H1 (cell line): Measurements from ENCODE around the gene F8. TPM values are rescaled to one million over a fixed set of nuclear protein-coding genes. Genes with fewer than 3 reads are reported as not detected.
A peak's percentile ranks its signal among the peaks of the same experiment; 100 is the strongest.

Source experiments
- CTCF ChIA-PET: fragments of 300-600 bp; sonication (Branson Sonifier 250); formaldehyde crosslinking; loops from one replicate; lab custom pipeline; 2021; ENCODE audit not compliant: partially characterized antibody; lab: Charles Lee
- POLR2A ChIA-PET: fragments of 300-600 bp; sonication (Branson Sonifier 250); formaldehyde crosslinking; loops from one replicate; lab custom pipeline; 2021; ENCODE audit warnings: inconsistent platforms; ENCODE audit not compliant: partially characterized antibody; lab: Charles Lee
- DNase-seq, 2 experiments: peaks; one replicate each; pipeline versions ENCODE4 v3.0.0 to v3.0.0-alpha.2; 2010 to 2022; ENCODE audit warnings: low spot score in 2 of 2, low read depth in 1 of 2, mixed read lengths in 1 of 2
- FAIRE-seq: peaks from 2 replicates; lab custom pipeline; 2011; peaks lifted over from hg19 to GRCh38; lab: Jason Lieb, UNC
- H2AFZ ChIP-seq: 2 replicates; pipeline ENCODE4 v1.8.1; 2012; ENCODE audit warnings: low read length, inconsistent platforms
- H2AK5ac ChIP-seq: 2 replicates; pipeline ENCODE4 v1.6.1; 2013; ENCODE audit warnings: low read depth, low read length
- H2BK120ac ChIP-seq: replicated peaks from 2 replicates; pipeline ENCODE3; 2013; ENCODE audit warnings: low read depth, low read length, inconsistent platforms
- H2BK12ac ChIP-seq: 2 replicates; pipeline ENCODE4 v1.6.1; 2013; ENCODE audit warnings: low read depth, low read length
- H2BK15ac ChIP-seq: 2 replicates; pipeline ENCODE4 v1.6.1; 2013; ENCODE audit warnings: low read length
- H2BK20ac ChIP-seq: 2 replicates; pipeline ENCODE4 v1.6.1; 2013; ENCODE audit warnings: low read length
- H2BK5ac ChIP-seq: 2 replicates; pipeline ENCODE4 v1.6.1; 2013; ENCODE audit warnings: low read depth, low read length
- H3K14ac ChIP-seq: 2 replicates; pipeline ENCODE4 v1.6.1; 2013; ENCODE audit warnings: inconsistent platforms; ENCODE audit not compliant: insufficient read length
- H3K18ac ChIP-seq: 2 replicates; pipeline ENCODE4 v1.6.1; 2013; ENCODE audit warnings: low read length; ENCODE audit errors: extremely low read depth
- H3K23ac ChIP-seq: 2 replicates; pipeline ENCODE4 v1.6.1; 2013; ENCODE audit warnings: inconsistent platforms; ENCODE audit not compliant: insufficient read length
- H3K23me2 ChIP-seq: 2 replicates; pipeline ENCODE4 v1.6.1; 2013; ENCODE audit warnings: low read depth, low read length
- H3K27ac ChIP-seq: 2 replicates; pipeline ENCODE4 v1.6.1; 2011; ENCODE audit warnings: low read depth, low read length, inconsistent platforms
- H3K27me3 ChIP-seq, 4 experiments: replicated peaks in 1 of 4; 1 replicate in 1 of 4; 2 replicates in 3 of 4; pipeline versions ENCODE4 v1.6.1 to v1.8.1; 2011 to 2013; ENCODE audit warnings: low read length in 3 of 4, mild to moderate bottlenecking in 3 of 4, inconsistent platforms in 2 of 4, mixed read lengths in 2 of 4, moderate library complexity in 1 of 4; ENCODE audit not compliant: control insufficient read depth in 3 of 4, insufficient read depth in 3 of 4; ENCODE audit errors: extremely low read depth in 1 of 4
- H3K36me3 ChIP-seq, 4 experiments: 2 replicates each; pipeline versions ENCODE4 v1.6.1 to v1.8.1; 2011 to 2013; ENCODE audit warnings: mild to moderate bottlenecking in 4 of 4, low read length in 3 of 4, moderate library complexity in 2 of 4, control low read depth in 1 of 4, inconsistent platforms in 1 of 4; ENCODE audit not compliant: insufficient read depth in 4 of 4, control insufficient read depth in 2 of 4
- H3K4ac ChIP-seq: replicated peaks from 2 replicates; pipeline ENCODE3; 2013; ENCODE audit warnings: low read length, low read depth, mixed read lengths, inconsistent platforms; ENCODE audit not compliant: insufficient read length
- H3K4me1 ChIP-seq, 4 experiments: replicated peaks in 1 of 4; 1 replicate in 1 of 4; 2 replicates in 3 of 4; pipeline versions ENCODE4 v1.6.1 to v1.8.1; 2011 to 2013; ENCODE audit warnings: low read length in 3 of 4, inconsistent platforms in 2 of 4, mixed read lengths in 1 of 4; ENCODE audit not compliant: insufficient read depth in 4 of 4, control insufficient read depth in 3 of 4
- H3K4me2 ChIP-seq, 2 experiments: 2 replicates each; pipeline versions ENCODE4 v1.6.1 to v1.8.1; 2011 to 2013; ENCODE audit warnings: low read depth in 2 of 2, low read length in 2 of 2, control low read depth in 1 of 2, inconsistent platforms in 1 of 2, mild to moderate bottlenecking in 1 of 2; ENCODE audit not compliant: insufficient read depth in 1 of 2
- H3K4me3 ChIP-seq, 4 experiments: fragments of 200-600, 300-600 bp in 1 of 4; sonication (generic), shearing (Covaris generic), sonication (Bioruptor Twin) in 1 of 4; 2 replicates each; pipeline versions ENCODE4 v1.5.1 to v1.8.1; 2011 to 2016; ENCODE audit warnings: low read length in 4 of 4, low read depth in 3 of 4, control low read depth in 2 of 4, inconsistent platforms in 2 of 4, mild to moderate bottlenecking in 2 of 4, mixed read lengths in 1 of 4, moderate library complexity in 1 of 4; ENCODE audit not compliant: insufficient read depth in 2 of 4; ENCODE audit errors: extremely low read depth in 1 of 4
- H3K56ac ChIP-seq: replicated peaks from 2 replicates; pipeline ENCODE3; 2013; ENCODE audit warnings: low read depth, mild to moderate bottlenecking, mixed read lengths, low read length, inconsistent platforms; ENCODE audit not compliant: insufficient read length
- H3K79me1 ChIP-seq: 2 replicates; pipeline ENCODE4 v1.6.1; 2013; ENCODE audit warnings: low read depth, low read length, control low read depth
- H3K79me2 ChIP-seq, 2 experiments: 2 replicates each; pipeline versions ENCODE4 v1.6.1 to v1.8.1; 2012 to 2013; ENCODE audit warnings: low read length in 2 of 2, mild to moderate bottlenecking in 2 of 2, inconsistent platforms in 1 of 2; ENCODE audit not compliant: insufficient read depth in 2 of 2, control insufficient read depth in 1 of 2
- H3K9ac ChIP-seq, 4 experiments: replicated peaks in 1 of 4; 1 replicate in 1 of 4; 2 replicates in 3 of 4; pipeline versions ENCODE4 v1.6.1 to v1.8.1; 2011 to 2013; ENCODE audit warnings: low read depth in 3 of 4, low read length in 3 of 4, control low read depth in 2 of 4, mild to moderate bottlenecking in 2 of 4, moderate library complexity in 2 of 4, inconsistent platforms in 1 of 4; ENCODE audit errors: extremely low read depth in 1 of 4
- H3K9me3 ChIP-seq, 2 experiments: 2 replicates each; pipeline versions ENCODE4 v1.6.1 to v1.8.1; 2012 to 2013; ENCODE audit warnings: mild to moderate bottlenecking in 2 of 2, moderate library complexity in 2 of 2, control low read depth in 1 of 2, inconsistent platforms in 1 of 2, low read depth in 1 of 2, low read length in 1 of 2, mixed read lengths in 1 of 2; ENCODE audit not compliant: insufficient read depth in 2 of 2
- H4K20me1 ChIP-seq, 2 experiments: replicated peaks in 1 of 2; 2 replicates each; pipeline versions ENCODE3 to v1.8.1; 2011 to 2013; ENCODE audit warnings: inconsistent platforms in 2 of 2, low read length in 2 of 2, mild to moderate bottlenecking in 1 of 2; ENCODE audit not compliant: insufficient read depth in 2 of 2, control insufficient read depth in 1 of 2
- H4K5ac ChIP-seq: 2 replicates; pipeline ENCODE4 v1.6.1; 2013; ENCODE audit warnings: low read length, low read depth, mixed read lengths, inconsistent platforms; ENCODE audit not compliant: insufficient read length
- H4K8ac ChIP-seq: 2 replicates; pipeline ENCODE4 v1.8.0; 2013; ENCODE audit warnings: mild to moderate bottlenecking, moderate library complexity, low read length, inconsistent platforms; ENCODE audit not compliant: insufficient read depth; ENCODE audit errors: extremely low read depth
- H4K91ac ChIP-seq: replicated peaks from 2 replicates; pipeline ENCODE3; 2013; ENCODE audit warnings: low read length, mixed read lengths, inconsistent platforms; ENCODE audit not compliant: insufficient read length
- EP300 ChIP-seq, 2 experiments: IDR thresholded peaks; 1 replicate in 1 of 2; 2 replicates in 1 of 2; pipeline ENCODE4 v1.6.1; 2011 to 2012; ENCODE audit warnings: low read depth in 2 of 2, low read length in 2 of 2, mild to moderate bottlenecking in 2 of 2, borderline replicate concordance in 1 of 2, inconsistent platforms in 1 of 2, moderate library complexity in 1 of 2
- HDAC6 ChIP-seq: IDR thresholded peaks from one replicate; pipeline ENCODE4 v1.7.1; 2012; ENCODE audit warnings: low read depth, mild to moderate bottlenecking, inconsistent platforms, low read length, moderate library complexity
- JUND ChIP-seq: IDR thresholded peaks from 2 replicates; pipeline ENCODE4 v1.6.1; 2011; ENCODE audit warnings: mild to moderate bottlenecking, improper control_type of control experiment, low read length
- POU5F1 ChIP-seq: IDR thresholded peaks from 2 replicates; pipeline ENCODE4 v1.6.1; 2011; ENCODE audit warnings: low read depth, mild to moderate bottlenecking, low read length, moderate library complexity
- RFX5 ChIP-seq: IDR thresholded peaks from 2 replicates; pipeline ENCODE4 v1.6.1; 2011; ENCODE audit warnings: low read depth, low read length, improper control_type of control experiment, borderline replicate concordance
- SAP30 ChIP-seq: fragments of 300-600 bp; sonication (generic); IDR thresholded peaks from 2 replicates; pipeline ENCODE4 v1.7.1; 2012; ENCODE audit warnings: low read length, moderate library complexity, mild to moderate bottlenecking, inconsistent platforms; ENCODE audit not compliant: insufficient read depth, insufficient replicate concordance
- SIX5 ChIP-seq: IDR thresholded peaks from 2 replicates; pipeline ENCODE4 v1.6.1; 2011; ENCODE audit warnings: mild to moderate bottlenecking, low read depth, low read length
- TCF12 ChIP-seq: IDR thresholded peaks from 2 replicates; pipeline ENCODE4 v1.6.1; 2011; ENCODE audit warnings: low read depth, mild to moderate bottlenecking, low read length
- YY1 ChIP-seq: IDR thresholded peaks from 2 replicates; pipeline ENCODE4 v1.6.1; 2011; ENCODE audit warnings: low read depth, mild to moderate bottlenecking, low read length
- WGBS, 2 experiments: shearing (Covaris generic) in 1 of 2; methylation state at CpG; one replicate each; pipeline versions ENCODE4 v1.1.6 to v1.1.7; 2013 to 2015; ENCODE audit warnings: low lambda C conversion rate in 2 of 2, mixed read lengths in 2 of 2, inconsistent platforms in 1 of 2, low coverage in 1 of 2, missing lambda C conversion rate in 1 of 2; ENCODE audit not compliant: insufficient replicate concordance in 2 of 2, insufficient coverage in 1 of 2, insufficient read length in 1 of 2; ENCODE audit errors: extremely low coverage in 1 of 2, missing lambda C conversion rate in 1 of 2; 5-methylcytosine and 5-hydroxymethylcytosine counted together
- polyA plus RNA-seq, 7 experiments: library from polyadenylated mRNA; depleted of rRNA in 3 of 7; stranded (reverse) in 5 of 7; unstranded in 2 of 7; fragments of >200 nt in 5 of 7; fragments of 200-250 nt in 2 of 7; gene quantifications; 1 replicate in 5 of 7; 2 replicates in 1 of 7; 4 replicates in 1 of 7; pipeline versions ENCODE4 v1.2.1 to v1.2.3, GENCODE V29; 2011 to 2013; ENCODE audit warnings: missing spikeins in 2 of 7, mixed read lengths in 2 of 7
- total RNA-seq: library from RNA; stranded (reverse); fragmentation: NEBNext Ultra II Directional; extraction: Animal tissue kit (Norgen Biotek cat#: 25700); gene quantifications from 2 replicates; pipeline ENCODE4 v1.2.1, GENCODE V29; 2021
- TF ChIP-seq, protein P1 (sequence below): IDR thresholded peaks from 2 replicates; pipeline ENCODE4 v1.6.1; 2011; ENCODE audit warnings: low read length, improper control_type of control experiment

The F8 gene
- total and polyA plus RNA-seq, 2 of the 8 experiments (the other 6 are each of a cell fraction or from before 2014, with no cell fraction given) = 1.1 to 2.6 TPM

- Histone ChIP-seq H2BK5ac (no peak overlapping the region), H2BK12ac (no peak overlapping the region), H3K36me3 (peaks cover 0 to 2% (median 0%) of the 10 kb centered on the region in 4 experiments; a peak in 1 of 8 replicates), H3K4me1 (peaks cover 0 to 7% (median 3%) of the 10 kb centered on the region in 4 experiments; a peak in 3 of 7 replicates), H3K23me2 (no peaks in the 10 kb centered on the region), H2BK120ac (no peak overlapping the region), H3K27me3 (no peaks in the 10 kb centered on the region), H3K4ac (no peak overlapping the region), H4K8ac (no peak overlapping the region), H3K56ac (no peak overlapping the region), H3K18ac (no peak overlapping the region), H3K4me3 (no peak overlapping the region), H4K20me1 (no peaks in the 10 kb centered on the region), H2BK15ac (no peak overlapping the region), H3K9me3 (peaks cover 0 to 4% of the 10 kb centered on the region in 2 experiments; a peak in 2 of 4 replicates), H4K91ac (peak overlapping the region; percentile 53), H2BK20ac (0 out of 2 replicates have a peak overlapping the region, but pooled peaks have one; percentile 23), H3K4me2 (no peak overlapping the region; a peak in 1 of 4 replicates), H3K23ac (no peak overlapping the region), H3K14ac (no peak overlapping the region), H3K79me2 (no peaks in the 10 kb centered on the region), H2AFZ (no peak overlapping the region), H3K9ac (no peak overlapping the region), H4K5ac (no peak overlapping the region), H3K79me1 (no peaks in the 10 kb centered on the region), H2AK5ac (no peak overlapping the region), H3K27ac (no peak overlapping the region)
- ChIA-PET POLR2A (interaction anchor here (1.7 kb wide), 2 partner anchors 14 to 43 kb away, joined by 3 to 4 read pairs; partner anchors contain the start of gene MPP1), CTCF (interaction anchor here (0.8 kb wide), 1 partner anchor 70 kb away, joined by 3 read pairs; no protein-coding TSS in a partner anchor)
- TF ChIP-seq YY1 = no peak
- no peak for TF ChIP-seq EP300 (IDR thresholded peaks at IDR 0.05; ENCODE audit: borderline replicate concordance in 1 of 2, low read depth in 2 of 2, low read length in 2 of 2)
- TF ChIP-seq, protein P1, sequence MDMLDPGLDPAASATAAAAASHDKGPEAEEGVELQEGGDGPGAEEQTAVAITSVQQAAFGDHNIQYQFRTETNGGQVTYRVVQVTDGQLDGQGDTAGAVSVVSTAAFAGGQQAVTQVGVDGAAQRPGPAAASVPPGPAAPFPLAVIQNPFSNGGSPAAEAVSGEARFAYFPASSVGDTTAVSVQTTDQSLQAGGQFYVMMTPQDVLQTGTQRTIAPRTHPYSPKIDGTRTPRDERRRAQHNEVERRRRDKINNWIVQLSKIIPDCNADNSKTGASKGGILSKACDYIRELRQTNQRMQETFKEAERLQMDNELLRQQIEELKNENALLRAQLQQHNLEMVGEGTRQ = no peak
- TF ChIP-seq TCF12 = no peak
- no peak for TF ChIP-seq HDAC6
- no peak for TF ChIP-seq SAP30
- no peak for TF ChIP-seq POU5F1
- no peak for TF ChIP-seq JUND
- no peak for TF ChIP-seq SIX5
- no peak for TF ChIP-seq RFX5
- 92% methylated on average over 9 of the region's 11 CpGs; no CpG with 5 or more reads in 1 of the 2 experiments for WGBS, 2 experiments
- FAIRE-seq = no peak
- no peak for DNase-seq
Measured at GRCh38 chrX:154818916-154819770, 203.4 kb downstream of the F8 start.
